GM12873 (cell line): ENCODE data around the gene SCAPER.

Experiments used
- TF ChIP-seq, protein P1 (sequence below): IDR thresholded peaks from 2 replicates; pipeline ENCODE4 v1.5.1; 2012; ENCODE audit warnings: low read depth, mild to moderate bottlenecking, moderate library complexity, low read length, control low read depth; ENCODE audit not compliant: insufficient read depth; ENCODE audit errors: missing control alignments

The SCAPER gene

DNA sequence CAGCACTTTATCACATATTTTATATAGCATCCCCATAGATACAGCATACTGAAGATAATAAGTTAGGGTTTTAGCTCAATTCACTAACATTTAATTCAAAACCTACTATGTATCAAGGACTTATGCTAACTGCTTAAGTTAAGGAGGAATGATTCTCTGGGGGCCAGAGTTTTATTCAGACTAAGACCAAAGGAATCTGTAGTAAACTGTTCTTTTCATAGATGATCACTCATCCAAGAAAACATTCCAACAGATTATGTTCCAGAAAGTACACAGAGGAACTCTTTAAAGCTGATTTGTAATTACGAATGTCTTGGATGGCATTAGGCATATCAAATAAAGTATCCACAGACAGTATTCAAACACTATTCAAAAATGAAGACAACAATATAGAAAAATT, 226.4 kb downstream of the SCAPER start:
- TF ChIP-seq, protein P1, sequence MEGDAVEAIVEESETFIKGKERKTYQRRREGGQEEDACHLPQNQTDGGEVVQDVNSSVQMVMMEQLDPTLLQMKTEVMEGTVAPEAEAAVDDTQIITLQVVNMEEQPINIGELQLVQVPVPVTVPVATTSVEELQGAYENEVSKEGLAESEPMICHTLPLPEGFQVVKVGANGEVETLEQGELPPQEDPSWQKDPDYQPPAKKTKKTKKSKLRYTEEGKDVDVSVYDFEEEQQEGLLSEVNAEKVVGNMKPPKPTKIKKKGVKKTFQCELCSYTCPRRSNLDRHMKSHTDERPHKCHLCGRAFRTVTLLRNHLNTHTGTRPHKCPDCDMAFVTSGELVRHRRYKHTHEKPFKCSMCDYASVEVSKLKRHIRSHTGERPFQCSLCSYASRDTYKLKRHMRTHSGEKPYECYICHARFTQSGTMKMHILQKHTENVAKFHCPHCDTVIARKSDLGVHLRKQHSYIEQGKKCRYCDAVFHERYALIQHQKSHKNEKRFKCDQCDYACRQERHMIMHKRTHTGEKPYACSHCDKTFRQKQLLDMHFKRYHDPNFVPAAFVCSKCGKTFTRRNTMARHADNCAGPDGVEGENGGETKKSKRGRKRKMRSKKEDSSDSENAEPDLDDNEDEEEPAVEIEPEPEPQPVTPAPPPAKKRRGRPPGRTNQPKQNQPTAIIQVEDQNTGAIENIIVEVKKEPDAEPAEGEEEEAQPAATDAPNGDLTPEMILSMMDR = no peak

DNA sequence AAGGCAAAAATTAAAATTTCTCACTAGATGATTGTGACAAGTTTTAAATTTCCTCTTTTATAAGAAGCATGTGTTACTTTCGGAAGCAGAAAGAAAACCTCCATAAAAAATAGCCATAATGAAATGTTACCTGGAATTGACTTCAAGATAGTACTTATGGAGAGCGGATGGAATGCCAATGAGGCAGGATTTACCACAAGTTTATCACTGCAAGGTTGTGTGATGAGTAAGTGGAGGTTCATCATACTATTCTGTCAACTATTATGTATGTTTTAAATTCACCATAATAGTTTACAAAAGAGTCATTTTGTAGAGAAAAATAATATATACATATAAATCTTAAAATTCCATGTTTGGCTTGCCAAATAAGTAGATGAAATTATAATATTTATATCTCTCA, 230.3 kb downstream of the SCAPER start:
- TF ChIP-seq, protein P1 = no peak

DNA sequence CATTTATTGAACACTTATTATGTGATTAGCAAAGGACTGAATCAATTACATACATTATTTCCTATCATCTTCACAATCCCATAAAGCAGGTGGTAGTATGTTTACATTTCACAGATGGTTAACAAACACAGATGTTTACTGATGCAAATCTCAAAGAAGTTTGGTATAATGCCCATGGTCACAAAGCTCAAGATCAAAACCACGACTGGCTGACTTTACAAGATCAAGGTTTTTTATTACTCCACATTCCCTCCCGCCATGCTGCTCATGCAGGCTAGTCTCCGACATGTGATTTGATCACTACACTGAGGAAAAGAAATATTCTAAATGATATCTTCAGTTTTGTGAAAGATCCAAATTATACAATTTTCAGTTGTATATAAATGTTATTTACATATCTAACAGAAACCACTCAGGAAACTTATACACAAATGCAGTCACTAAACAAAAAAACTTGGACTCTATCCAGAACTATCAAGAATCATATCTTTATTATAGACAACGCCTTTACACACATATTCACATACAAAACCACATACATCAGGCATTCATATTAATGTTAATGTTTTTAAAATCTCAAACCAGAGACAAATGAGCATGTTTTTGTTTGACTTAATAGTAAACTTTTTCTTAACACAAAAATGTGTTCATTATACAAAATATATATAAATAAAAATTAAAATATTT, 235.5 kb downstream of the SCAPER start:
- TF ChIP-seq, protein P1 = no peak

DNA sequence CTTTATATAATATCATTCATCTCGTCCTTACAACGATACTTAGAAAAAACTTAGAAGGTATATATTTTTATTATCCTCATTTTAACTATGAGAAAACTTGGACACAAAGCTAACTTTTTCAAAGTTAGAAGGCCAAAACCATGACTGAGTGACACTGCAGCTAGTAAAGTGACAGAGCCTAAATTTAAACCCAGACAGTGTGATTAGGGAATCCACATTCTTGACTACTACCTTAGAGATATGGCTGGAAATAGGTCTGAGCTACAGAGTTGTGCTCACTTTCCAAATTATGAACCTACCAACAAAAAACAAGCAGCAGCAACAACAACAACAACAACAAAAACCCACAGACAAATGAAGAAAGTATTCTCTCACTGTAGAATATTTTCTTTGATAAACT, 236.2 kb downstream of the SCAPER start:
- TF ChIP-seq, protein P1 = no peak

DNA sequence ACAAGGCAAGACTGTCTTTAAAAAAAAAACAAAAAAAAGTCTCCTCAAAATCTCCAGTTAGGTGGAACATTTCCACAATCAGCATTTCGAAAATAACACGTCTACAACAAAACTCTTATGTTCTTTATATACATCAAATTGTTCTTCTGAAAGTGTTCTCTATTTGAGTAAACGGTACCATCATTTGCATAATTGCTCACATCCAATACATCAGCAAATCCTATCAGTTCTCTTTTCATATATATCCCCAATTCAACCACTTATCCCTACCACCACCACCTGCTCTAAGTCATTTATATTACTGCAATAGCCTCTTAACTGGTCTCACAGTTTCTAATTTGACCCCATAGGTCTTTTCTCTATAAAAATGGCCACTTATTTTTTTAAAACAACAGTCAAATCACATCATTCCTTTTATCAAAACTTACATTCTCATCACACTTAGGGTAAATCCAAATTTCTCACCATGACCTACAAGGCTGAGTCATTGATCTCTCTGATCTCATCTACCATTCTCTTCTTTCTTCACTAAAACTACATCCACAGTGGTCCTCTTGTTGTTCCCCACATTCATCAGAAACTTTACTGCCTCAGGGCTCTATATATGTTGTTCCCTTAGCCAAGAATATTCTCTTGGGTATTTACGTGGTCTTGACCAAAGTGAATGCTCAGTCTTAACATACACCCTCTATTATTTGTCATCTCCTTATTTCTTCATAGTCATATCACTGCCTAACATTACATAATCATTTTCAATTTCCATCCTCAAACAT, 237.0 kb downstream of the SCAPER start:
- TF ChIP-seq, protein P1 = no peak

DNA sequence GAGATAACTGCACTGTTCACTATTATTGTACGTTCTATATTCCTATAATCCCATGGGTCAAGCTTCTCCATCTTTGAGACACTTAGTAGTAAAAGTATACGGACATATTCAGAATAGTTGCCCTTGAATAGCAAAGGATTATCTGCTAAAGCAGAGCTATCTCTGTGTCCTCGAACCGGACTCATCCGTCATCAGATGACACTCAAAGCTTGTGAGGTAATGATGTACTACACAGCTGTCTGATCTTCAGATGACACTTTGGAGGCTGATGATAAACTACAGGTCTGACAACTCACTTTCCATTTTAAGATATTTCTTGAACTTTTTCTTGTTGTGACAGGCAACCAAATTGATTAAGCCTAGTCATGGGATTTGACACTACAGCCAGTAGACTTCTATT, 240.2 kb downstream of the SCAPER start:
- TF ChIP-seq, protein P1 = no peak

DNA sequence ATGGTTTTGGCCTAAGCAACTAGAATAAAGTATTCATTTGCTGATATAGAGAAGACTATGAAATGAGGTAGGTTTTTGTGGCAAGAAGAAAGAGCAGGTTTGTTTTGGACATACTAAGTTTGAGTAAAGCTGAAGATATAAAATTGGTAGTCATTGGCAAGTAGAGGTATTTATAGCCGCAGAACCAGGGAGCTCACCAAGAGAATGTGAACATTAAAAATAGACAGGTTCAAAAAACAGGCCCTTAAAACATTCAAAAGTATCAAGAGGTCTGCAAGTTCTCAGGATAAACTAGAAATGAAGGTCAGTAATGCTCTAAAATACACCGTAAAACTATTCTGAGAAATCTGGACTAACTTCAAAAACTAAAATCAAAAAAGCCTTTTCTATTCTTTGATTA, 240.7 kb downstream of the SCAPER start:
- TF ChIP-seq, protein P1 = no peak
